ENCODE results near the gene PHC2.

GRCh38 chr1:33348676-33349080 is 82.2 kb downstream of the PHC2 start:
- TF ChIP-seq POLR2A (IDR thresholded peaks at IDR 0.05), result no peak
- no peak for TF ChIP-seq CTCF (IDR thresholded peaks at IDR 0.05)
